Muscle layer of colon (tissue), 2 donors: Measurements from ENCODE around the gene SORBS1.

Source experiments
- H3K27ac ChIP-seq: one replicate; pipeline ENCODE4 v1.7.0; 2013; ENCODE audit warnings: low read depth, mild to moderate bottlenecking, low read length, moderate library complexity
- H3K27me3 ChIP-seq, 2 donors: one replicate each; pipeline ENCODE4 v1.7.0; 2013; ENCODE audit warnings: low read length in 2 of 2, mild to moderate bottlenecking in 2 of 2; ENCODE audit not compliant: insufficient read depth in 2 of 2, control insufficient read depth in 1 of 2
- H3K36me3 ChIP-seq: one replicate; pipeline ENCODE4 v1.7.0; 2013; ENCODE audit warnings: mild to moderate bottlenecking, low read length; ENCODE audit not compliant: insufficient read depth
- H3K4me1 ChIP-seq: one replicate; pipeline ENCODE4 v1.7.0; 2013; ENCODE audit warnings: mild to moderate bottlenecking, low read length; ENCODE audit not compliant: insufficient read depth
- H3K4me3 ChIP-seq, 2 donors: one replicate each; pipeline ENCODE4 v1.7.0; 2013; ENCODE audit warnings: low read length in 2 of 2, low read depth in 1 of 2, mild to moderate bottlenecking in 1 of 2, moderate library complexity in 1 of 2
- H3K9ac ChIP-seq: one replicate; pipeline ENCODE4 v1.7.0; 2013; ENCODE audit warnings: low read length
- H3K9me3 ChIP-seq: one replicate; pipeline ENCODE4 v1.7.0; 2013; ENCODE audit warnings: mild to moderate bottlenecking, low read length
- donor health status: abdominal sarcoma.
- donor health status: Adenocarcinoma of cecum.

Gene SORBS1

DNA sequence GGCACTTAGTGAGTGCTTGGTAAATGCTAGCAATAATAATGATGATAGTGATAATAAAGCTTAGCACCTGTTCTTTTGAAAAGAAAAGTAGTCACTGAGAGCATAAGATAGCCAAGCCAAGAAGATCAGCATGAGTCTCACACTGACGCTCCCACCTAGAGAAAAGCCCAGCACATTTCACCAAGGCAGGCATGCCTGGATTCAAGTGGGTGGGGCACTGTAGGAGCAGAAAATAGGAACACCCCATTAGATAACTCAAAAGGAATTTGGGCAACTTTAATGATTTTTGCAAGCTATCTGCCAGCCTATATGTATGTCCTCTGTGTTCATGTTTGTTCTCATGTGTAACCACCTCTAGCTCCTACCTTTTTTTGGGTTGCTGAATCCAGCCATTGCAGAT, 18.1 kb upstream of the SORBS1 start:
- Histone ChIP-seq H3K4me3 (no peak overlapping the region), H3K9me3 (no peaks in the 10 kb centered on the region), H3K36me3 (no peaks in the 10 kb centered on the region), H3K27ac (no peak overlapping the region), H3K9ac (no peak overlapping the region), H3K4me1 (no peaks in the 10 kb centered on the region), H3K27me3 (no peaks in the 10 kb centered on the region)

GRCh38 chr10:95578619-95579018, 17.4 kb upstream of the SORBS1 start:
- no peaks in the 10 kb centered on the region for H3K36me3 ChIP-seq
- H3K27me3 ChIP-seq, result no peaks in the 10 kb centered on the region
- no peaks in the 10 kb centered on the region for H3K4me1 ChIP-seq
- no peak overlapping the region for H3K4me3 ChIP-seq
- no peak overlapping the region for H3K27ac ChIP-seq
- no peak overlapping the region for H3K9ac ChIP-seq
- no peaks in the 10 kb centered on the region for H3K9me3 ChIP-seq

- H3K36me3 ChIP-seq, result no peaks in the 10 kb centered on the region
- no peak overlapping the region for H3K4me3 ChIP-seq
- H3K9me3 ChIP-seq, result no peaks in the 10 kb centered on the region
- H3K9ac ChIP-seq, result no peak overlapping the region
- no peaks in the 10 kb centered on the region for H3K4me1 ChIP-seq
- no peaks in the 10 kb centered on the region for H3K27me3 ChIP-seq
- no peak overlapping the region for H3K27ac ChIP-seq
These were observed 13.6 kb upstream of the SORBS1 start for GRCh38 chr10:95574649-95575365.

DNA sequence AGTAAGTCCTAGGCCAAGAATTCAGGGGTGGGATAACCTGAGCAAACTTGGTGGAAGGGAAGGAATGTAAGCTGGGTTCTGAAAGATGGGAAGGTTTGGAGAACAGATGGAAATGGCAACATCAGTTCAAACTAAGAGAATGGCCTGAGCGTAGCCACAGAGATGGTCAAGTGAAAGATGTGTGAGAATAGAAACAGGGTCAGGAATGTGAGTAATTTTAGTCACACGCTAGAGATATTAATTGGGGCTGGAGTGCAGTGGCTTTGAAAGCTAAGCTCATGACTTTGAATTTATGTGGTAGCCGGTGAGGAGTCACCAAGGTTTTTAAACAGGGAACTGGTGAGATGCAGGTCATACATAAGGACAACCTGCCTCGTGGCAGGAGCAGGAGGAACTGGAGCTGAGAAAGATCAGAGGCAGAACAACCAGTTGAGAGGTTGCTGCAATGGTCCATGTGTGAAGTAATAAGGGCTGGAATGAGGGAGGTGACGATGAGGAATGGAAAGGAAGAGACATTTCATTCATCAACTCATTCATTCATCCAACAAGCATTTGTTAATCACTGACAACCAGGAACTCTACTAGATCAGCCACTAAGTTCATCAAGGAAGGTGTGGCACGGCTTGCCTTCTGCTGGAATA, 12.9 kb upstream of the SORBS1 start:
- Histone ChIP-seq H3K27me3 (no peaks in the 10 kb centered on the region), H3K9me3 (no peaks in the 10 kb centered on the region), H3K4me1 (no peaks in the 10 kb centered on the region), H3K4me3 (no peak overlapping the region), H3K9ac (no peak overlapping the region), H3K36me3 (no peaks in the 10 kb centered on the region), H3K27ac (no peak overlapping the region)

- H3K36me3 ChIP-seq, result no peaks in the 10 kb centered on the region
- no peaks in the 10 kb centered on the region for H3K9me3 ChIP-seq
- no peak overlapping the region for H3K27ac ChIP-seq
- no peaks in the 10 kb centered on the region for H3K27me3 ChIP-seq
- no peak overlapping the region for H3K9ac ChIP-seq
- H3K4me3 ChIP-seq, result no peak overlapping the region
- peaks cover 1% of the 10 kb centered on the region for H3K4me1 ChIP-seq
These were observed 12.4 kb upstream of the SORBS1 start for GRCh38 chr10:95573527-95573926.

DNA sequence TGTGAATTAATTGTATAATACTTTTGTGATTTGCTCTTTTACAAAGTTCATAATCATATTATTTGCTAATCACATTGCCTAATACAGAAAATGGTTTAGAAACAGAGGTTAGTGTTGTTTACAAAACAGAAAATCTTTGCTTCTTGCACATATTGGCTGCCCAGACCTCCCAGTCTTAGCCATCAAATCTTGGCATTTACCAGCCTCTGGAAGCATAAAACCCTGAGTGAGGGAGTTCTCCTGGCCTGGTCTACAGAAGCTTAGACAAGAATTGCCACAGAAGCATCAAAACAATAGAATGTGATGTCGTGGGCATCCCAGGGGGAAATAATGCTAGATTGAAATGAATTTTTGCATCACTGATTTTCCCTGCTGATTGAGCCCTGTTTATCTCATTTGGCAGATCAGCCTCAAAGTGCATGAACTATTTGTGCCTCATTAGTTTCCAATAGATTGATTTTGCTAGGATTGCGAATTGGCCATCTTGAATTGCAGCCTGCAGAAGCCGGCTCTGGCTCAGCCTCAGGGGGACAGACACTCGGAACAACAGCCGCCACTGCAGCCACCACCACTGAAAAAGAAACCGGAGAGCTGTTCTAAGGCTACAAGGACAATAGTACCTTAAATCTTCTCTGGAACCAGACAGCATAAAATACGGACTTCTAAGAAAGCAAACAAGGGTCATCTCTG, 11.1 kb upstream of the SORBS1 start:
- Histone ChIP-seq H3K36me3 (no peaks in the 10 kb centered on the region), H3K4me1 (peaks cover 11% of the 10 kb centered on the region), H3K9ac (no peak overlapping the region), H3K27ac (no peak overlapping the region), H3K9me3 (no peaks in the 10 kb centered on the region), H3K4me3 (peak overlapping the region in 1 of 2 donors; percentile 33), H3K27me3 (no peaks in the 10 kb centered on the region)

DNA sequence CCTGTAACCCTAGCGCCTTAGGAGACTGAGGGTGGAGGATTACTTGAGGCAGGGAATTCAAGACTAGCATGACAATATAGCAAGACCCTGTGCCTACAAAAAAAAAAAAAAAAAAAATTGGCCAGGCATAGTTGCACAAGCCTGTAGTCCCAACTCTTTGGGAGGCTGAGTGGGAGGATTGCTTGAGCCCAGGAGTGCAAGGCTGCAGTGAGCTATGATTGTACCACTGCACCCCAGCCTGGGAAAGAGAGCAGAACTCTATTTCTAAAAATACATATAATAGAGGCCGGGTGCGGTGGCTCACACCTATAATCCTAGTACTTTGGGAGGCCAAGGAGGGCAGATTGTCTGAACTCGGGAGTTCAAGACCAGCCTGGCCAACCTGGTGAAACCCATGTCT, 10.2 kb upstream of the SORBS1 start:
- no peak overlapping the region for H3K4me3 ChIP-seq
- no peaks in the 10 kb centered on the region for H3K27me3 ChIP-seq
- H3K4me1 ChIP-seq, result peaks cover 14% of the 10 kb centered on the region
- H3K9ac ChIP-seq, result no peak overlapping the region
- H3K9me3 ChIP-seq, result no peaks in the 10 kb centered on the region
- H3K36me3 ChIP-seq, result no peaks in the 10 kb centered on the region
- H3K27ac ChIP-seq, result no peak overlapping the region

GRCh38 chr10:95569368-95569767, 8.2 kb upstream of the SORBS1 start:
- no peak overlapping the region for H3K9ac ChIP-seq
- no peaks in the 10 kb centered on the region for H3K36me3 ChIP-seq
- peaks cover 32% of the 10 kb centered on the region for H3K4me1 ChIP-seq
- no peak overlapping the region for H3K4me3 ChIP-seq
- no peaks in the 10 kb centered on the region for H3K27me3 ChIP-seq
- H3K27ac ChIP-seq, result no peak overlapping the region
- H3K9me3 ChIP-seq, result no peaks in the 10 kb centered on the region

DNA sequence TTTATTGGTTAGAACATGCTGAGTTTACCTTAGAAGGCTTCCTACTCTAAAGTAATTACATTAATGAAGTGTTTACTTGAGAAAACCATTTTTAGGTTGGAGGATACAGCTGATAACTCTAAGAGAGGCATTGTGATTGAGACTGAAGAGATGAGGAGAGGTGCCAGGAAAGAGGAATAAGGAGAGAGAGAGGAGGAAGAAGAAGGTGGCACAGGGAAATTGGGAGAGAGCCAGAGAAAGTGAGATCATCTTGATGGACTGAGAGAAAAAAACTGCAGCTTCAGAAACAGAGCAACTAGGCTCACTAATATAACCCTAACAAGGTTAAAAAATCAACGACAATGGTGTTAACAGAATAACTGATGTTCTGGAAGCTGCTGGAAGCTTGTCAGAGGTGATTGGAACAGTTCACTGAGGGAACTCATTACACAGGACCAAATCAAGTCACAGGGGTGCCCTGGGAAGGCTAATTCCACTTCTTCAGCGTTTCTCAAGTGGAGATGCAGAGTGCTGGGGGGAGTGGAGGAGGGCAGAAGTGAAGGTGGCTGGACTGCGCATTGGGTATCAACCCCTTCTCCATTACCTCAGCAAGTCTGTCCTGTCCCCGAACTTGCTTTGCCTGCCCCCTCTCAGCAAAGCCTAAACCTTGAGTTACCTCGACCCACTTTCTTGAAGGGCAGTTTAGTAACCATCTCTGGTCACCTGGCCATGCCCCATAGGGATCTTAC, 6.9 kb upstream of the SORBS1 start:
- Histone ChIP-seq H3K27ac (peak overlapping the region; percentile 52), H3K4me1 (peaks cover 32% of the 10 kb centered on the region), H3K4me3 (no peak overlapping the region), H3K27me3 (no peaks in the 10 kb centered on the region), H3K9ac (no peak overlapping the region), H3K36me3 (no peaks in the 10 kb centered on the region), H3K9me3 (no peaks in the 10 kb centered on the region)

- Histone ChIP-seq H3K4me3 (no peak overlapping the region), H3K27me3 (no peaks in the 10 kb centered on the region), H3K9me3 (no peaks in the 10 kb centered on the region), H3K27ac (peak overlapping the region; percentile 59), H3K4me1 (peaks cover 43% of the 10 kb centered on the region), H3K9ac (peak overlapping the region; percentile 3), H3K36me3 (no peaks in the 10 kb centered on the region)
These were observed 5.0 kb upstream of the SORBS1 start for GRCh38 chr10:95566136-95566535.

DNA sequence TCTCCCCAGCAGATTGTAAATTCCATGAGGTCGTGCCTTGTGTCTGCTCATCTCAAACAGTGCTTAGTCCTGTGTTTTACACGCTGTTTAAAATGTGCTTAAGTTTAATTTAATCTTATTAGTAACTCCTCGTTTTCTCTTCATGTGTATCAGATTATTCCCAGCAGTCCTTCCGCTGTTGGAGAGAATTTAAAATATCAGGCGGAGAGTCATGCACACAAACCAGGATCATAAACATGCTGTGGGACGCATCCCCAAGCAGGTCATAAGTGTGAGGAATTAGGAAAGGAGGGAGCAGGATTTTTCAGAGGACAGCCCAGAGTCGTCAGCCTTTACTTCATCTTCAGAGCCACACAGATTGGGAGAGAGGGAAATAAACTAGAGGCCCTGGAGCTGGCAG, 4.2 kb upstream of the SORBS1 start:
- Histone ChIP-seq H3K9ac (peak overlapping the region; percentile 3), H3K27ac (peak overlapping the region; percentile 59), H3K36me3 (no peaks in the 10 kb centered on the region), H3K9me3 (no peaks in the 10 kb centered on the region), H3K4me1 (peaks cover 43% of the 10 kb centered on the region), H3K27me3 (no peaks in the 10 kb centered on the region), H3K4me3 (no peak overlapping the region)
